ENCODE data around the gene BACH2. TPM values are rescaled to one million over a fixed set of nuclear protein-coding genes. Genes with fewer than 3 reads are reported as not detected.

The BACH2 gene
- total and polyA plus RNA-seq, 2 donors (not counting 1 experiment from before 2014, with no cell fraction given), result 2.2 to 2.6 TPM

- Histone ChIP-seq H3K9me3 (ENCODE audit: control insufficient read depth, insufficient read depth, low read depth, low read length) (no peaks in the 10 kb centered on the region), H3K9ac (ENCODE audit: insufficient read depth, low read length) (no peak overlapping the region), H4K20me1 (ENCODE audit: control insufficient read depth, extremely low read depth, insufficient read depth, low read length) (no peaks in the 10 kb centered on the region), H3K79me2 (ENCODE audit: control insufficient read depth, insufficient read depth, low read length) (no peaks in the 10 kb centered on the region), H3K4me1 (ENCODE audit: control insufficient read depth, extremely low read depth, insufficient read depth, low read length) (no peaks in the 10 kb centered on the region), H3K27ac (ENCODE audit: insufficient read depth, low read length) (no peak overlapping the region), H3K4me2 (ENCODE audit: extremely low read depth, insufficient read depth, low read length) (no peak overlapping the region), H3K4me3 (replicated peaks in 1 of 4; ENCODE audit: control extremely low read depth in 1 of 4, insufficient read depth in 1 of 4, low read depth in 3 of 4, low read length in 4 of 4) (no peak overlapping the region), H3K27me3 (ENCODE audit: control insufficient read depth, insufficient read depth, low read length) (no peaks in the 10 kb centered on the region), H2AFZ (ENCODE audit: low read length) (no peak overlapping the region), H3K36me3 (ENCODE audit: control insufficient read depth, insufficient read depth, low read length) (no peaks in the 10 kb centered on the region)
- TF ChIP-seq EZH2 (IDR thresholded peaks at IDR 0.05; ENCODE audit: low read length, missing control alignments), result no peak
- no peak for TF ChIP-seq CTCF (conservative IDR thresholded peaks at IDR 0.05 in 1 of 2, IDR thresholded peaks at IDR 0.05 in 1 of 2; ENCODE audit: low read depth in 1 of 2, low read length in 2 of 2)
- DNase-seq (ENCODE audit: low read depth in 2 of 2), result no peak
These were observed 27.1 kb upstream of the BACH2 start for GRCh38 chr6:90323706-90324105.

GRCh38 chr6:90322976-90323474 is 26.4 kb upstream of the BACH2 start:
- Histone ChIP-seq H3K79me2 (ENCODE audit: control insufficient read depth, insufficient read depth, low read length) (no peaks in the 10 kb centered on the region), H3K27ac (ENCODE audit: insufficient read depth, low read length) (no peak overlapping the region), H3K4me3 (replicated peaks in 1 of 4; ENCODE audit: control extremely low read depth in 1 of 4, insufficient read depth in 1 of 4, low read depth in 3 of 4, low read length in 4 of 4) (no peak overlapping the region), H3K9ac (ENCODE audit: insufficient read depth, low read length) (no peak overlapping the region), H3K27me3 (ENCODE audit: control insufficient read depth, insufficient read depth, low read length) (no peaks in the 10 kb centered on the region), H3K9me3 (ENCODE audit: control insufficient read depth, insufficient read depth, low read depth, low read length) (no peaks in the 10 kb centered on the region), H4K20me1 (ENCODE audit: control insufficient read depth, extremely low read depth, insufficient read depth, low read length) (no peaks in the 10 kb centered on the region), H3K36me3 (ENCODE audit: control insufficient read depth, insufficient read depth, low read length) (no peaks in the 10 kb centered on the region), H3K4me1 (ENCODE audit: control insufficient read depth, extremely low read depth, insufficient read depth, low read length) (no peaks in the 10 kb centered on the region), H2AFZ (ENCODE audit: low read length) (no peak overlapping the region), H3K4me2 (ENCODE audit: extremely low read depth, insufficient read depth, low read length) (no peak overlapping the region)
- TF ChIP-seq CTCF (conservative IDR thresholded peaks at IDR 0.05 in 1 of 2, IDR thresholded peaks at IDR 0.05 in 1 of 2; ENCODE audit: low read depth in 1 of 2, low read length in 2 of 2) (no peak), EZH2 (IDR thresholded peaks at IDR 0.05; ENCODE audit: low read length, missing control alignments) (no peak)
- no peak for DNase-seq (ENCODE audit: low read depth in 2 of 2)

- no peak for TF ChIP-seq EZH2 (IDR thresholded peaks at IDR 0.05; ENCODE audit: low read length, missing control alignments)
- TF ChIP-seq CTCF (conservative IDR thresholded peaks at IDR 0.05 in 1 of 2, IDR thresholded peaks at IDR 0.05 in 1 of 2; ENCODE audit: low read depth in 1 of 2, low read length in 2 of 2), result no peak
- no peak overlapping the region for H3K9ac ChIP-seq (ENCODE audit: insufficient read depth, low read length)
- no peaks in the 10 kb centered on the region for H4K20me1 ChIP-seq (ENCODE audit: control insufficient read depth, extremely low read depth, insufficient read depth, low read length)
- H3K4me1 ChIP-seq (ENCODE audit: control insufficient read depth, extremely low read depth, insufficient read depth, low read length), result no peaks in the 10 kb centered on the region
- no peak overlapping the region for H3K4me3 ChIP-seq (replicated peaks in 1 of 4; ENCODE audit: control extremely low read depth in 1 of 4, insufficient read depth in 1 of 4, low read depth in 3 of 4, low read length in 4 of 4)
- DNase-seq (ENCODE audit: low read depth in 2 of 2), result no peak
- H3K9me3 ChIP-seq (ENCODE audit: control insufficient read depth, insufficient read depth, low read depth, low read length), result no peaks in the 10 kb centered on the region
- H3K36me3 ChIP-seq (ENCODE audit: control insufficient read depth, insufficient read depth, low read length), result no peaks in the 10 kb centered on the region
- no peak overlapping the region for H3K4me2 ChIP-seq (ENCODE audit: extremely low read depth, insufficient read depth, low read length)
- H3K27me3 ChIP-seq (ENCODE audit: control insufficient read depth, insufficient read depth, low read length), result no peaks in the 10 kb centered on the region
- no peaks in the 10 kb centered on the region for H3K79me2 ChIP-seq (ENCODE audit: control insufficient read depth, insufficient read depth, low read length)
- no peak overlapping the region for H3K27ac ChIP-seq (ENCODE audit: insufficient read depth, low read length)
- no peak overlapping the region for H2AFZ ChIP-seq (ENCODE audit: low read length)
These were observed 23.5 kb upstream of the BACH2 start for GRCh38 chr6:90319979-90320685.

Measured in fibroblast of lung (primary cell).